ENCODE measurements around the gene HMCN1.

GRCh38 chr1:185686821-185687778 lies 47.1 kb upstream of the HMCN1 start:
- TF ChIP-seq CTCF (IDR thresholded peaks at IDR 0.05) (no peak), ZFX (IDR thresholded peaks at IDR 0.05; ENCODE audit: borderline replicate concordance) (no peak)

Data from 22Rv1 (cell line).